Measurements from ENCODE around the gene MYZAP.

DNA sequence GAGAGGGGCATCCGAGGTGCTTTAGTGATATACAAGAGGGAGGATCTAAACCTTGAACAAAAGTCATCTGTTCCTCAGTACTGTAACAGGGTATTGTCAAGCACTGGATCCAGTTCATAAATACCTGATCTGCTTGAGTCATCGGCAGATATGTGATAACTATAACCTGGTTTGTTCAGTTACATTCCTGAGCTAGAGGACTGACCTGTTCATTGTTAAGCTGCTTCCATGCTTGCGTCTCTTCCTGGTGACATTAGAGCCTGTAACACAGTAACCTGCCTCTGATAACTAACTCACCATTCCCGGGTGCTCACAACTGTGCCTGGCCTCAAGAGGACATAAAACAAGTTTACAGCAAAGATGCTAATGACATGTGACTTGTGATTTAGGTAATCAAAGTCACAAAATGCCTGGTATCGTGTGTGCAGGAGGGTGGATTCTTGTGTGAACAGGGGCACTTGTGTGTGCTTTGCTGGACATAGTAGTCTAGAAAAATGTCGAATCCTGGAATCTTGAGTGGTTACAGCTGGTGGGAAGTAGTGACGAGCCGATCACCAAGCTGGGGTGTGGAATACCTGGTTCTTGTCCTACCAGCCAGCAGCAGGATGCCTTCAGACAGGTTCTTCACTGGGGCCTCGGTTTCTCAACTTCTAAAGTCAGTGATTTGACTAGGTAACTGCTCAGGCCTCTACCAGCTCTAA lies 83.9 kb downstream of the MYZAP start:
- TF ChIP-seq, protein P1, sequence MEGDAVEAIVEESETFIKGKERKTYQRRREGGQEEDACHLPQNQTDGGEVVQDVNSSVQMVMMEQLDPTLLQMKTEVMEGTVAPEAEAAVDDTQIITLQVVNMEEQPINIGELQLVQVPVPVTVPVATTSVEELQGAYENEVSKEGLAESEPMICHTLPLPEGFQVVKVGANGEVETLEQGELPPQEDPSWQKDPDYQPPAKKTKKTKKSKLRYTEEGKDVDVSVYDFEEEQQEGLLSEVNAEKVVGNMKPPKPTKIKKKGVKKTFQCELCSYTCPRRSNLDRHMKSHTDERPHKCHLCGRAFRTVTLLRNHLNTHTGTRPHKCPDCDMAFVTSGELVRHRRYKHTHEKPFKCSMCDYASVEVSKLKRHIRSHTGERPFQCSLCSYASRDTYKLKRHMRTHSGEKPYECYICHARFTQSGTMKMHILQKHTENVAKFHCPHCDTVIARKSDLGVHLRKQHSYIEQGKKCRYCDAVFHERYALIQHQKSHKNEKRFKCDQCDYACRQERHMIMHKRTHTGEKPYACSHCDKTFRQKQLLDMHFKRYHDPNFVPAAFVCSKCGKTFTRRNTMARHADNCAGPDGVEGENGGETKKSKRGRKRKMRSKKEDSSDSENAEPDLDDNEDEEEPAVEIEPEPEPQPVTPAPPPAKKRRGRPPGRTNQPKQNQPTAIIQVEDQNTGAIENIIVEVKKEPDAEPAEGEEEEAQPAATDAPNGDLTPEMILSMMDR (IDR thresholded peaks at IDR 0.05; ENCODE audit: low read depth, low read length, missing input control), result no peak
- no peak for TF ChIP-seq REST (IDR thresholded peaks at IDR 0.05)
- no peak for TF ChIP-seq JUND (IDR thresholded peaks at IDR 0.05)
- no peak for TF ChIP-seq MAX (IDR thresholded peaks at IDR 0.05)
- TF ChIP-seq TAF1 (conservative IDR thresholded peaks at IDR 0.05), result no peak
- TF ChIP-seq YY1 (IDR thresholded peaks at IDR 0.05), result no peak
- TF ChIP-seq HNF4G (IDR thresholded peaks at IDR 0.05), result no peak
- no peak for TF ChIP-seq RAD21 (IDR thresholded peaks at IDR 0.05)
- TF ChIP-seq, protein P2, sequence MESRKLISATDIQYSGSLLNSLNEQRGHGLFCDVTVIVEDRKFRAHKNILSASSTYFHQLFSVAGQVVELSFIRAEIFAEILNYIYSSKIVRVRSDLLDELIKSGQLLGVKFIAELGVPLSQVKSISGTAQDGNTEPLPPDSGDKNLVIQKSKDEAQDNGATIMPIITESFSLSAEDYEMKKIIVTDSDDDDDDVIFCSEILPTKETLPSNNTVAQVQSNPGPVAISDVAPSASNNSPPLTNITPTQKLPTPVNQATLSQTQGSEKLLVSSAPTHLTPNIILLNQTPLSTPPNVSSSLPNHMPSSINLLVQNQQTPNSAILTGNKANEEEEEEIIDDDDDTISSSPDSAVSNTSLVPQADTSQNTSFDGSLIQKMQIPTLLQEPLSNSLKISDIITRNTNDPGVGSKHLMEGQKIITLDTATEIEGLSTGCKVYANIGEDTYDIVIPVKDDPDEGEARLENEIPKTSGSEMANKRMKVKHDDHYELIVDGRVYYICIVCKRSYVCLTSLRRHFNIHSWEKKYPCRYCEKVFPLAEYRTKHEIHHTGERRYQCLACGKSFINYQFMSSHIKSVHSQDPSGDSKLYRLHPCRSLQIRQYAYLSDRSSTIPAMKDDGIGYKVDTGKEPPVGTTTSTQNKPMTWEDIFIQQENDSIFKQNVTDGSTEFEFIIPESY (IDR thresholded peaks at IDR 0.05), result no peak
- no peak for TF ChIP-seq FOXA1 (IDR thresholded peaks at IDR 0.05)
- TF ChIP-seq RXRA (IDR thresholded peaks at IDR 0.05), result no peak
- TF ChIP-seq NR2F2 (IDR thresholded peaks at IDR 0.05), result no peak
- no peak for TF ChIP-seq GABPA (IDR thresholded peaks at IDR 0.05 in 1 of 2, conservative IDR thresholded peaks at IDR 0.05 in 1 of 2)

Measured in liver (tissue), 3 donors.